Bronchial epithelial cell (primary cell): Measurements from ENCODE around the gene IZUMO4. TPM values are rescaled to one million over a fixed set of nuclear protein-coding genes. Genes with fewer than 3 reads are reported as not detected.

Experiments used
- DNase-seq: peaks from one replicate; pipeline ENCODE4 v3.0.0-alpha.2; 2010; ENCODE audit warnings: low read depth
- FAIRE-seq: peaks from 2 replicates; lab custom pipeline; 2011; peaks lifted over from hg19 to GRCh38; lab: Jason Lieb, UNC
- H3K27me3 ChIP-seq: 2 replicates; pipeline ENCODE4 v1.5.1; 2011; ENCODE audit warnings: low read length; ENCODE audit not compliant: control insufficient read depth, insufficient read depth
- H3K36me3 ChIP-seq: 2 replicates; pipeline ENCODE4 v1.5.1; 2011; ENCODE audit warnings: low read length; ENCODE audit not compliant: control insufficient read depth, insufficient read depth
- H3K4me3 ChIP-seq: 2 replicates; pipeline ENCODE4 v1.5.1; 2011; ENCODE audit warnings: mild to moderate bottlenecking, low read depth, low read length, control low read depth
- CTCF ChIP-seq: IDR thresholded peaks from 2 replicates; pipeline ENCODE4 v1.5.1; 2011; ENCODE audit warnings: mild to moderate bottlenecking, moderate library complexity, low read length, control low read depth, inconsistent platforms; ENCODE audit not compliant: insufficient read depth, severe bottlenecking
- total RNA-seq: library from RNA; depleted of rRNA; stranded (reverse); fragments of >200 nt; gene quantifications from 2 replicates; pipeline ENCODE4 v1.2.1, GENCODE V29; 2014

IZUMO4 gene
- total RNA-seq, 1 donor from 2014 or later: 3.7 TPM

DNA sequence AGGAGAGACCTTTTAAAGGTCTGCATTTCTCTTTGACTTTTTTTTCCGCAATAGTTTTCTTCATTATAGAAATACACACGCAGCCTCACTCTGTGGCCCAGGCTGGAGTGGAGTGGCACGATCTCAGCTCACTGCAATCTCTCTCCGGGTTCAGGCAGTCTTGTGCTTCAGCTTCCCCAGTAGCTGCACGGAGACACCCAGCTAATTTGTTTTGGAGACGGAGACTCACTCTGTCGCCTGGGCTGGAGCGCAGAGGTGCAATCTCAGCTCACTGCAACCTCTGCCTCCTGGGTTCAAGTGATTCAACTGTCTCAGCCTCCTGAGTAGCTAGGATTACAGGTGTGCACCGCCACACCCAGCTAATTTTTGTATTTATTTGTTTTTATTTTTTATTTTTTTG lies 33.9 kb upstream of the IZUMO4 start:
- no peaks in the 10 kb centered on the region for H3K27me3 ChIP-seq
- no peak for DNase-seq
- no peaks in the 10 kb centered on the region for H3K36me3 ChIP-seq
- FAIRE-seq: no peak
- TF ChIP-seq CTCF: no peak
- H3K4me3 ChIP-seq: no peak overlapping the region

- no peak overlapping the region for H3K4me3 ChIP-seq
- FAIRE-seq: no peak
Measured at GRCh38 chr19:2063824-2064223, 32.9 kb upstream of the IZUMO4 start.

GRCh38 chr19:2064395-2064787 lies 32.3 kb upstream of the IZUMO4 start:
- no peak for TF ChIP-seq CTCF
- Histone ChIP-seq H3K4me3 (no peak overlapping the region), H3K36me3 (no peaks in the 10 kb centered on the region), H3K27me3 (no peaks in the 10 kb centered on the region)
- no peak for DNase-seq
- no peak for FAIRE-seq

More at GRCh38 chr19:2063824-2064223, 32.9 kb upstream of the IZUMO4 start:
- DNase-seq: no peak
- Histone ChIP-seq H3K27me3 (no peaks in the 10 kb centered on the region), H3K36me3 (no peaks in the 10 kb centered on the region)
- no peak for TF ChIP-seq CTCF

DNA sequence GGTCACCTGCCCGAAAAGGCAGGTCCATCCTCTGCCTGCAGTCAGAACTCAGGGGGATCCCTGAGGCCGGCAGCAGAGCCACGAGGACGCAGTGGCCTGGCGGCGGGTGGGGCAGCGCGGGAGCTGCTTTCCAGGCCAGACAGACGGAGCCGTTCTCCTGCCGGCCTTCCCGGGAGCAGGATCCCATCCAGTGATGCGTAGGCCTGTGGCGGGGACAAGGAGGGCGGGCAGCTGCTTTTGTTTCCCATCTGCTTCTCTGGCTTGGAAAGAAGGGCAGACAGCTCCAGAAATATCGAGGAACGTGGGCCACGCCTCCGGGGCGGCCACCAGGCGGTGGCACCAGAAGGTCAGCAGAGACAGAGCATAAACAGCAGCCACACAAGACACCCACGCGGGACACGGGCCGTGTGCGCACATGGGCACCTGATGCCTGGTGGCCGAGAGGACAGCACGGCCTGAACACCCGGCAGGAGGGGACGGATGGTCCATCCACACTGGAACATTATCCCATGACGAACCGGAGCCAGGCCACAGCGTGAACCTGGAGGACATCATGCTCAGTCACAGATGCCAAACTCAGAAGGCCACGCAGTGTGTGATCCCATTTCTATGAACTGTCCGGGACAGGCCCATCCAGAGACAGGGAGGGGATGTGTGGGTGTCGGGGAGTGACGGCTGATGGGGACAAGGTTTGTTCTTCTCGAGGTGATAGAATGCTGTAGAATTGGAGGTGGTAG lies 31.8 kb upstream of the IZUMO4 start:
- DNase-seq (no peak), FAIRE-seq (no peak)
- Histone ChIP-seq H3K4me3 (no peak overlapping the region), H3K36me3 (no peaks in the 10 kb centered on the region), H3K27me3 (no peaks in the 10 kb centered on the region)
- TF ChIP-seq CTCF: no peak

DNA sequence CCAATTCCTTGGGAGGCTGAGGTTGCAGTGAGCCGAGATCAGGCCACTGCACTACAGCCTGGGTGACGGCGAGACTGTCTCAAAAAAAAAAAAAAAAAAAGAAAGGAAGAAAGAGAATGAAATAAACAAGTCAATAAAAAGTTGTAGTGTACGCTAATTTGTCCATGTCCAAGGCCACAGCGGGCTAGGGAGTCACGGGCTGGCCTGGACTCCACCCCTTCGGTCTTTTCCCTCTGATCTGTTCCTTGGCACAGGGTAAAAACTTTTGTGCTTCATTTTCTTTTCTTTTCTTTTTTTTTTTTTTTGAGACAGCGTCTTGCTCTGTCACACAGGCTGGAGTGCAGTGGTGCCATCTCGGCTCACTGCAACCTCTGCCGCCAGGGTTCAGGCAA lies 26.3 kb upstream of the IZUMO4 start:
- peaks cover 14% of the 10 kb centered on the region for H3K36me3 ChIP-seq
- DNase-seq: no peak
- no peak for FAIRE-seq
- no peaks in the 10 kb centered on the region for H3K27me3 ChIP-seq
- no peak overlapping the region for H3K4me3 ChIP-seq
- no peak for TF ChIP-seq CTCF
